HG02642 (cell line): ENCODE measurements around the gene GUCY1B1.
A peak's percentile ranks its signal among the peaks of the same experiment; 100 is the strongest.

ENCODE experiments used
- ATAC-seq: cut with Tn5 transposase; IDR thresholded peaks from one replicate; pipeline ENCODE4 v1.9.1; 2021; ENCODE audit warnings: mild to moderate bottlenecking; ENCODE audit not compliant: unreplicated experiment, poor library complexity

The GUCY1B1 gene

GRCh38 chr4:155761047-155761446 lies 2.2 kb downstream of the GUCY1B1 start:
- ATAC-seq, result no peak

- ATAC-seq, result no peak
These were observed 3.1 kb downstream of the GUCY1B1 start for GRCh38 chr4:155761916-155762315.

GRCh38 chr4:155762334-155762733 lies 3.5 kb downstream of the GUCY1B1 start:
- no peak for ATAC-seq

- no peak for ATAC-seq
These were observed 4.7 kb downstream of the GUCY1B1 start for GRCh38 chr4:155763551-155763950.

GRCh38 chr4:155765149-155765548 lies 6.3 kb downstream of the GUCY1B1 start:
- ATAC-seq, result no peak

- no peak for ATAC-seq
These were observed 7.8 kb downstream of the GUCY1B1 start for GRCh38 chr4:155766622-155767021.

GRCh38 chr4:155768370-155768769 lies 9.5 kb downstream of the GUCY1B1 start:
- ATAC-seq, result no peak

- ATAC-seq, result no peak
These were observed 10.3 kb downstream of the GUCY1B1 start for GRCh38 chr4:155769090-155769489.

GRCh38 chr4:155772459-155773195 lies 13.8 kb downstream of the GUCY1B1 start:
- ATAC-seq, result no peak

- no peak for ATAC-seq
These were observed 14.5 kb downstream of the GUCY1B1 start for GRCh38 chr4:155773196-155773800.

- no peak for ATAC-seq
These were observed 15.2 kb downstream of the GUCY1B1 start for GRCh38 chr4:155774033-155774432.

GRCh38 chr4:155777971-155778735 lies 19.3 kb downstream of the GUCY1B1 start:
- ATAC-seq, result no peak

GRCh38 chr4:155780775-155781174 lies 22.0 kb downstream of the GUCY1B1 start:
- no peak for ATAC-seq

GRCh38 chr4:155781249-155781831 lies 22.5 kb downstream of the GUCY1B1 start:
- ATAC-seq, result no peak

- ATAC-seq, result no peak
These were observed 25.8 kb downstream of the GUCY1B1 start for GRCh38 chr4:155784637-155785036.

GRCh38 chr4:155785828-155786227 lies 27.0 kb downstream of the GUCY1B1 start:
- ATAC-seq, result no peak

GRCh38 chr4:155787113-155787710 lies 28.4 kb downstream of the GUCY1B1 start:
- peak; percentile 97 for ATAC-seq

GRCh38 chr4:155789391-155789790 lies 30.6 kb downstream of the GUCY1B1 start:
- no peak for ATAC-seq

GRCh38 chr4:155789982-155790381 lies 31.2 kb downstream of the GUCY1B1 start:
- no peak for ATAC-seq

- ATAC-seq, result no peak
These were observed 35.9 kb downstream of the GUCY1B1 start for GRCh38 chr4:155794589-155795236.
